Measurements from ENCODE around the gene PCGF1. TPM values are rescaled to one million over a fixed set of nuclear protein-coding genes. Genes with fewer than 3 reads are reported as not detected.
"Not testable (repeated sequence)": the region's sequence is repeated elsewhere in the genome, so short reads cannot be mapped to it uniquely, and the experiment has no call there.

PCGF1 gene
- total RNA-seq, 1 donor from 2014 or later: 11.4 TPM

- DNase-seq (ENCODE audit: low spot score); intact Hi-C loops (cut with DNase I): not testable (repeated sequence)
These were observed 47.3 kb downstream of the PCGF1 start for GRCh38 chr2:74460187-74460586.

GRCh38 chr2:74459503-74460118, 47.9 kb downstream of the PCGF1 start:
- intact Hi-C loops (cut with DNase I): loop anchor here (5.0 kb wide), 1 partner anchor 722 kb away; the partner anchor contains the start of gene TPRKB
- not testable (repeated sequence) for DNase-seq (ENCODE audit: low spot score)

- no peak for DNase-seq (ENCODE audit: low spot score)
- intact Hi-C loops (cut with DNase I): loop anchor here (5.0 kb wide), 1 partner anchor 722 kb away; the partner anchor contains the start of gene TPRKB
These were observed 48.5 kb downstream of the PCGF1 start for GRCh38 chr2:74458938-74459363.

GRCh38 chr2:74458132-74458937, 49.2 kb downstream of the PCGF1 start, which contains the start of gene WBP1:
WBP1 (plus strand) TSS chr2:74458438; CDS start chr2:74458603, 165 bp downstream.
- intact Hi-C loops (cut with DNase I): loop anchor here (5.0 kb wide), 1 partner anchor 721 kb away; the partner anchor contains the start of gene TPRKB
- peak; percentile 100 for DNase-seq (ENCODE audit: low spot score)

GRCh38 chr2:74457549-74458131, 49.9 kb downstream of the PCGF1 start:
- peak; percentile 82 for DNase-seq (ENCODE audit: low spot score)

GRCh38 chr2:74457129-74457548, 50.4 kb downstream of the PCGF1 start:
- intact Hi-C loops (cut with DNase I): loop anchor here (5.0 kb wide), 1 partner anchor 720 kb away; the partner anchor contains the start of gene TPRKB
- no peak for DNase-seq (ENCODE audit: low spot score)

More at GRCh38 chr2:74457549-74458131, 49.9 kb downstream of the PCGF1 start:
- intact Hi-C loops (cut with DNase I): loop anchor here (5.0 kb wide), 1 partner anchor 720 kb away; the partner anchor contains the start of gene TPRKB

Other genes with a start within 250 kb of the PCGF1 start
- 3.6 TPM for gene SLC4A5, start 164.3 kb downstream of the PCGF1 start, total RNA-seq
- 233 TPM for gene DCTN1, start 127.4 kb downstream of the PCGF1 start, total RNA-seq
- gene C2orf81, start 86.1 kb downstream of the PCGF1 start, total RNA-seq: 1.1 TPM
- gene WDR54, start 86.0 kb downstream of the PCGF1 start, total RNA-seq: 2.6 TPM
- gene RTKN, start 65.8 kb downstream of the PCGF1 start, total RNA-seq: 18.5 TPM
- 18.0 TPM for gene INO80B, start 52.6 kb downstream of the PCGF1 start, total RNA-seq
- 47.7 TPM for gene WBP1, start 49.3 kb downstream of the PCGF1 start, total RNA-seq
- 20.6 TPM for gene MOGS, start 42.3 kb downstream of the PCGF1 start, total RNA-seq
- 134 TPM for gene MRPL53, start 35.0 kb downstream of the PCGF1 start, total RNA-seq
- 8.0 TPM for gene CCDC142, start 24.7 kb downstream of the PCGF1 start, total RNA-seq
- gene TTC31, start 24.6 kb downstream of the PCGF1 start, total RNA-seq: 11.2 TPM
- gene LBX2, start 8.1 kb downstream of the PCGF1 start, total RNA-seq: 0.51 TPM
- gene TLX2, start 6.8 kb upstream of the PCGF1 start, total RNA-seq: not detected
- gene DQX1, start 18.5 kb upstream of the PCGF1 start, total RNA-seq: not detected
- 50.0 TPM for gene AUP1, start 22.0 kb upstream of the PCGF1 start, total RNA-seq
- gene HTRA2, start 22.2 kb upstream of the PCGF1 start, total RNA-seq: 25.0 TPM
- gene LOXL3, start 46.2 kb upstream of the PCGF1 start, total RNA-seq: 2.8 TPM
- 3.9 TPM for gene DOK1, start 47.0 kb upstream of the PCGF1 start, total RNA-seq
- gene M1AP, start 140.6 kb upstream of the PCGF1 start, total RNA-seq: not detected
- 3.0 TPM for gene SEMA4F, start 146.6 kb upstream of the PCGF1 start, total RNA-seq